ENCODE measurements around the gene UBE2Z.
A peak's percentile ranks its signal among the peaks of the same experiment; 100 is the strongest.

GRCh38 chr17:48878920-48879898 lies 29.0 kb upstream of the UBE2Z start:
- TF ChIP-seq POLR2A (IDR thresholded peaks at IDR 0.05), result no peak
- TF ChIP-seq CTCF (IDR thresholded peaks at IDR 0.05), result peak; percentile 85 to 97 (median 93)

Data from body of pancreas (tissue), 4 donors.